HG03442 (cell line): Measurements from ENCODE around the gene WDR11.
A peak's percentile ranks its signal among the peaks of the same experiment; 100 is the strongest.

Source experiments
- ATAC-seq: cut with Tn5 transposase; IDR thresholded peaks from one replicate; pipeline ENCODE4 v1.9.1; 2021; ENCODE audit warnings: mild to moderate bottlenecking, moderate library complexity; ENCODE audit not compliant: unreplicated experiment

Gene WDR11

DNA sequence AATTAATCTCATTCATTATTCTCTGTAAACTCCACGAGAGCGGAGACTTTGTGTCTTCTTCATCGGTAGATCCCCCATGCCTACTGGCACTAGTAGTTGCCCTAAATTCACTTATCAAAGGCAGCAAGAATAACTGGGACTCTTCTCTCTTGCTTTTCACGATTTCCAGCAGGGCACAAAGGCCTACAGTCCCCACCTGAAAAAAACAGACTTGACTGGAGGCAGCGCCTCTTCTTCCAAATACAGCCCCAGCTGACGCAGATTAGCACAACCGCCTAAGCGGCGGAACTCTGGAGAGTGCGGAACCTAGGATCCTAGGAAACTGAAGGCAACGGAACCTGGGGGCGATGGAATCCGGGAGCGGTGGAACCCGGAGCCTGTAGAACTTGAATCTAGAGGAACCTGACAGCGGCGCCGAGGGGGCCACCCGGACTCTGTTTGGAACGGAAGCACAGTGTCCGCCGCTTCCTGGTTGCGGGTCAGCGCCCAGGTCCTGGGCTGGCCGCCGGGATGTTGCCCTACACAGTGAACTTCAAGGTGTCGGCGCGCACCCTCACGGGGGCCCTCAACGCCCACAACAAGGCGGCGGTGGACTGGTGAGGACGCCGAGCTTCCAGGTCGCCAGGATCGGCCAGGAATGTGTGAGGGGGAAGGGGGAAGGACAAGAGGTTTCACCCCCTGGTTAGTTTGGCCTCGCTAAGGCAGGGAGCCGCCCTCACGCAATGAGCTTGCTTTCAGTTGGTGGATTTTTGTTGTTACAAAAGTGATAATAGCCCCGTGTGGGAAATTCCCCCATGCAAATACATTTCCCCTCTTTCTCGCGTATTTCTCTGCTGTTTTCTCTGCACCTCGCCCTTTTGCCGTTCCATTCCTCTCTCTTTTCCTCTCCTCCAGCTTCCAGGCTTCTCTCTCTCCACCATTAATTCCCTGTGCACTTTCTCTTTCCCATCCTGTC is at the start of gene WDR11:
Gene WDR11 (plus strand): TSS at position 452 of the 955 bp plus-strand sequence. CDS start 59 bp downstream, at position 511.
- peak; percentile 97 for ATAC-seq

- ATAC-seq: no peak
Measured at GRCh38 chr10:120802935-120803334, 48.2 kb upstream of the WDR11 start.

DNA sequence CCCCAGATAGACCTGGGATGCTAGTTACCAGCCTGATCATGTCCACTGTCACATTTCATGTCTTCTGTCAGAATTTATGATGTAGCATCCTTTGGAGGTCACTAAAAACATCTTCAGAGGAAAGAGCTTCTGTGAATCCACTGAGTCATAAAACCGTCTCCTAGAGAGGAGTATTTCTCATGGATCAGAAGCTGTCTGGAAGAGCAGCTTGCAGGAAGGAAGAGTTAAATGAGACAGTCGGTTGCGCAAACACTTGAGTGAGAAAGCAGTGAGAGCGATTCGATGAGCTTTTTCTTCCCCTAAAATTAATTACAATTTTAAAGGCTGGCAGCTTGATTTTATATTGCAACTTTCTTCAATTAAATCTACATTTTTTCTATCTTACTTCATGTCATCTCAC is 47.2 kb upstream of the WDR11 start:
- ATAC-seq: no peak

- no peak for ATAC-seq
Measured at GRCh38 chr10:120805014-120805812, 45.9 kb upstream of the WDR11 start.

DNA sequence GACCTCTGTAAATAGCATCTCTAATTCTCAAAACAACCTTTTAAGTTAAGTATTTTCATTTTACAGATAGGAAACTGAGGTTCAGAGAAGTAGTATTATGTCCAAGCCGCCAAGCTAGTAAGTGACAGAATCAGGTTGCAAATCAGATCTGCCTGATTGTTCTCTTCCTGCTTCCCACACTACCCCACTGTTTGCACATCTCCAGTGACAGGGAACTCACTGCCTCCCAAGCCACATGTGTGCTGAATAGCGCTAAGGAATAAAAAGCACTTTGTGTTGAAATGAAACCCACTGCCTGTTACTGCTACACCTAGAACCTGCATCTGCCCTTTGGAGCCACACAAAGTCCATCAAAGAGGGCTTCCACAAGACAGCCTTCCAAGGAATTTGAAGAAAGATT is 45.1 kb upstream of the WDR11 start:
- ATAC-seq: no peak

DNA sequence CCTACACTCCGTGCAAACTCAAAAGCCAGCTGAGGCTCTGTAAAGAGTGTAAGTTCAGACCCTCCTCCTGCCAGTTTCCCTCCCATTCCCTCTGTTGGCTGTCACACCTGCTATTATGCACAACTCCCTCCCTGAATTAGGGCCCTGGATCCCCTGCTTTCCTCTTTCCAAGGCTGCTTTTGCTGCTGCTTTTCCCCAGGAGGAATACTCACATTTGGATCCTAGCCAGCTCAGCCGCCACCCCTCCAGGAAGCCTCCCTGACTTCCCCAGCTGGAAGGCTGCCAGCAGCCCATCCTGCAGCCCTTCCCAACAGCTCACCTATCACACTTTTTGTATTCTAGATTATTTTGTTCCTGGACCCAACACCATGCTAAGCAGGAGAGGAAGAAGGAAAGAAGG is 40.9 kb upstream of the WDR11 start:
- no peak for ATAC-seq

- ATAC-seq: no peak
Measured at GRCh38 chr10:120813085-120813484, 38.1 kb upstream of the WDR11 start.

DNA sequence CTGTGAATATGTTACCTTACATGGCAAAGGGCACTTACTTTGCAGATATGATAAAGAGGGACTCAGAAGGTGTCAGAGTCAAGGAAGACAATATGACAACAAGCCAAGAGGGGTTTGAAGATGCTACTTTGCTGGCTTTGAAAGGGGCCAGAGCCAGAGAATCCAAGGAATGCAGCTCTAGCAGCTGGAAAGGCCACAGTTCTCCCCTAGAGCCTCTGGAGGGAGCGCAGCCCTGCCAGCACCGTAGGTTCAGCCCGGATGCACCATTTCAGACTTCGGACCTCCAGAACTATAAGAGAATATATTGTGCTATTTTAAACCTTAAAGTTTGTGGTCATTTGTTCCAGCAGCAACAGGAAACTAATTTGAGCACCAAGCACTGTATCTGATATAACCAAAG is 32.9 kb upstream of the WDR11 start:
- no peak for ATAC-seq

DNA sequence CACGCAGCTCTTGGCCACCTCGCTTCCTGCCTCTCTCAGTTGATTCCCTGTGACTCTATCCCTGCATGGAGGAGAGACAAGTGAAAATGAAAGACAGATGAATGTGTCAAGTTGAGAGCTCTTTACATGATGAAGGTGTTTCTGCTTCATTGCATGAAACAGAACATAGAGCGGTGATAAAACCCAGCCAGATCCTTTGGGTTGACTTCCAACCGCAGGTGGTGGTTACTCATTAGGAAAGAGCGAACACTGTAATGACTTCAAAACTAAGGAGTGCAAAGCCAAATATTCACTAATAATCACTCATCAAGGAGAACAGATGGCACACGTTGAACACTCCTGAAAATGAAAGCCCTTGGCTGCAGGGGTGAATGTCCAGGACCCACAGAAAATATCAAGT is 31.8 kb upstream of the WDR11 start:
- no peak for ATAC-seq

GRCh38 chr10:120823266-120823665 is 27.9 kb upstream of the WDR11 start:
- ATAC-seq: no peak

GRCh38 chr10:120824881-120825309 is 26.3 kb upstream of the WDR11 start:
- ATAC-seq: no peak

- ATAC-seq: no peak
Measured at GRCh38 chr10:120825878-120826769, 25.0 kb upstream of the WDR11 start.

DNA sequence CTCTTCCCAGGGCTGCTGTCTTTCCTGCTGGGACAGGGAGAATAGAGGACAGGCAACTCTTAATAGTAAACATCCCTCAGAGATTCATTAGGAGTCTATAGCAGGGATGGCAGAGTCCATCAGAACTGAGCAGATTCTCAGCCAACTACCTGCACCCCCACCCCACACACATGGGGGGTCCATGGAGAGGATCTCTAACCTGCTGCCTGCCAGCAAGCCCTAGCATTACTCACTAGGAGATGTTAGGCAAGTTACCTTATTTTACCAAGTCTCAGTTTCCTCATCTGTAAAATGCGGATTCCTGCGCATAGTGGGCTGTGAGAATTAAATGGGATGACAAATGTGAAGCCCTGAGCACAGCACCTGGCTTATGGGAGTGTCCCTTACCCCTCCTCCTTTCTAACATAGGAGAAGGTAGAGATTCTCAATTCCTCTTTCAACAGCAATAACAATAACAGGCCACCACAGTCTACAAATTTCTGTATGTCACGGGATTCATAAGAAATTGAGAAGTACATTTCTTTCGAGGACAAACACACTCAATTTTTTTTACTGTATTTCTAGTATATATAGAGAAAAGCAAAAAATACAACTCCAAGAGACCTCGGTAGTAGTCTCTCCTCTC is 23.8 kb upstream of the WDR11 start:
- ATAC-seq: peak; percentile 80

DNA sequence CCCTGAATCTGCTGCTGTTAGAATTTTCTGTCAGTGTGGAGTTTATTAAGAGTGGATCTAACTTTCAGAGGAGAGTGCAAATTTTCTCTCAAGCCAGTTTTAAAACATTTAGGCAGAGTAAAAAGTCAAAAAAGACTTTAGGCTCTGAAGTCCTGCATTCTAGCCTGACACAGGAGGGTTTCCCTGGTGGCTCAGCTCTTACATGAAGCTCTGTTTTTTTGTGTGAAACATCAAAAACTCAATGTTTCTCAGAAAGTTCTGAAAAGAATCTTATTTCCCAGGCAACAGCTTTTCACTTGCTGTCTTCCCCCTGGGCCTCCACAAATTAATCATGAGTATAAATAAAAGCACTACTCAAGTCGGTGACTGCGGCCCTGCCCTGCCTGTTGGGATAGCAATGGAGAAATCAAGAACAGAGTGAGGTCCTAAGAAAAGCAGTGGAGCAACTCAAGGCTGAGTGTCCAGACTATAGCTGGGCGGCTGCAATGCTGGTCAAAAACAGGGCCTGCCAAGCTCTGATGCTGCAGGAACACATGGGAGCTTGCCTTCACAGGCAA is 22.3 kb upstream of the WDR11 start:
- ATAC-seq: no peak

- no peak for ATAC-seq
Measured at GRCh38 chr10:120832106-120832505, 19.1 kb upstream of the WDR11 start.

GRCh38 chr10:120833222-120833928 is 17.8 kb upstream of the WDR11 start:
- no peak for ATAC-seq

DNA sequence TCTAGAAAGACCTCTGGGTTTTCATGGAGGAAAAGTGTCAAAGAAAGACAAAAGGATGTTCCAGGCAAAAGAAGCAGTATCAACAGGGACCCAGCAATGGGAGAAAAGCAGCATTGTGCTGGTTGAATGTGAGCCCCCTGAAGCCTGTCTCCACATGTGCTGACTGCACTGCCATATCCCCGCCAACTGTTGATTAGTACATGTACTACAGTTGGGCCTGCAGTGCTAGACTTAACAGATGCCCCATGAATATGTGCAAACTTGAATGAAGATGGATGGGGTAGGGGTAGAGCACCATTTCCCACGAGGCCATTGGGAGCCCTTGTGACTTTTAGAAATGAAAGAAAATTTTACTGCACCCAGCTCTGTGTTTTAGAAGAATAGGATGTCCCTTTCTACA is 15.6 kb upstream of the WDR11 start:
- ATAC-seq: no peak

DNA sequence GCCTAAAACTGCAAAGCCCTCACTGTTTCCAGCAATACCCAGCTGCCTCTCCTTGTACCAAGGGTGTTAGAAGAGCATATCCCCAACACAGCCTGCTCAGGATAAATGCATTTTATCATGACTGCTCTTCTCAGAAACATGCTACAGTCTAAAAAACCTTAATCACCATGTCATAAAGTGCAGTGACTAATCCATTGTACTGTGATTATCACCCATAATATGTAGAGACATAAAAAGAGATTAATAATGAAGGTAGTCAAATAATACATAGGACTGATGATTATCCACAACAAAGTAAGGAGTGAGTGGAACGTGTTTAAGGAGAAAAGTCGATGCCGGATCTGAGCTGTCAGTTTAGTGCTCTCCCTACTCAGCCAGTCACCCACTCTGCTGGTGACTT is 12.2 kb upstream of the WDR11 start:
- no peak for ATAC-seq

DNA sequence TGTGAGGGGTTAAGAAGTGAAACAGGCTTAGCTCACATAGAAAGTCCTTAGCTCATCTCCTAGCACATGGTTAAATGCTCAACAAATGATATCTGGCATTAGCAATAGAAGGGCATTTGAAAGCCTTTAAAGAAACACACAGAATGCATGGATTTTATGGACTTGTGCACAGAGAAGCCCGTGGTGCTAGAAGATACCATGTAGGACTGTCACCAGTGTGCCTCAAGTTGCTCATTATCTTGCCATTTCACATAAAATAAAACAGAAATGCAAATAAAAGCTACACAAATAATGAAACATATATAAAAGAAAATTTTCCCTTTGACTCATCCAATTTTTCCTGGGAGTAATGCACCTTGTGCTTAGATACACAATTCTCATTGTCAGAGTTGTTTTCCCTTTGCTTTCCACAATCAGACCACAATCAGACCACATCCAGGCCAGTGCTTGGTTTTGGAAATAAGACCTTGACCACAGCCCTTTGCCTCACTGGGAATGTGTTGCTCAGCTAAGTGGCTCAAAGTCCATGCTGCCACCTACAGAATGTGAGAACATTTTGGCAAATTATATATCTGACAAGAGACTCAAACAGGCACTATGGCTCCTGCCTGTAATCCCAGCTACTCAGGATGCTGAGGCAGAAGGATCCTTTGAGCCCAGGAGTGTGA is 9.5 kb upstream of the WDR11 start:
- ATAC-seq: no peak
